HEK293 (cell line): ENCODE results near the gene SYTL1.

ENCODE experiments used
- GLIS2 ChIP-seq: fragments of 450-650 bp; formaldehyde crosslinking; IDR thresholded peaks from 2 replicates; pipeline ENCODE4 v1.5.1; 2016; ENCODE audit warnings: missing biosample characterization, missing genetic modification characterization
- KLF10 ChIP-seq: fragments of 450-650 bp; IDR thresholded peaks from 2 replicates; pipeline ENCODE4 v1.5.1; 2018; ENCODE audit warnings: missing biosample characterization, mild to moderate bottlenecking, missing genetic modification characterization
- KLF7 ChIP-seq: fragments of 450-650 bp; formaldehyde crosslinking; IDR thresholded peaks from 2 replicates; pipeline ENCODE4 v1.5.1; 2016; ENCODE audit warnings: missing biosample characterization, missing genetic modification characterization, borderline replicate concordance
- KLF8 ChIP-seq: fragments of 450-650 bp; formaldehyde crosslinking; IDR thresholded peaks from 2 replicates; pipeline ENCODE4 v1.5.1; 2016; ENCODE audit warnings: missing biosample characterization, missing genetic modification characterization
- PATZ1 ChIP-seq: fragments of 450-650 bp; formaldehyde crosslinking; IDR thresholded peaks from 2 replicates; pipeline ENCODE4 v1.5.1; 2016; ENCODE audit warnings: missing biosample characterization, missing genetic modification characterization
- SCRT2 ChIP-seq: fragments of 450-650 bp; formaldehyde crosslinking; IDR thresholded peaks from 2 replicates; pipeline ENCODE4 v1.5.1; 2016; ENCODE audit warnings: missing biosample characterization, missing genetic modification characterization
- SETDB1 ChIP-seq: IDR thresholded peaks from one replicate; pipeline ENCODE4 v1.6.1; 2017; ENCODE audit warnings: mild to moderate bottlenecking, low read length, moderate library complexity, mixed read lengths; ENCODE audit not compliant: insufficient read length
- SP3 ChIP-seq: fragments of 450-650 bp; formaldehyde crosslinking; IDR thresholded peaks from 2 replicates; pipeline ENCODE4 v1.5.1; 2016; ENCODE audit warnings: missing biosample characterization, missing genetic modification characterization
- SP7 ChIP-seq: fragments of 450-650 bp; formaldehyde crosslinking; IDR thresholded peaks from 2 replicates; pipeline ENCODE4 v1.5.1; 2016; ENCODE audit warnings: missing biosample characterization, missing genetic modification characterization
- WT1 ChIP-seq: fragments of 450-650 bp; formaldehyde crosslinking; IDR thresholded peaks from 2 replicates; pipeline ENCODE4 v1.5.1; 2016; ENCODE audit warnings: missing biosample characterization, missing genetic modification characterization
- ZFHX2 ChIP-seq: fragments of 450-650 bp; formaldehyde crosslinking; conservative IDR thresholded peaks from 2 replicates; pipeline ENCODE4 v1.5.1; 2016; ENCODE audit warnings: missing biosample characterization, missing genetic modification characterization
- ZFP69B ChIP-seq: fragments of 450-650 bp; formaldehyde crosslinking; IDR thresholded peaks from 2 replicates; pipeline ENCODE4 v1.5.1; 2016; ENCODE audit warnings: missing biosample characterization, missing genetic modification characterization
- ZNF16 ChIP-seq: fragments of 450-650 bp; formaldehyde crosslinking; IDR thresholded peaks from 2 replicates; pipeline ENCODE4 v1.5.1; 2016; ENCODE audit warnings: low read depth, missing biosample characterization, missing genetic modification characterization
- ZNF211 ChIP-seq: fragments of 450-650 bp; formaldehyde crosslinking; IDR thresholded peaks from 2 replicates; pipeline ENCODE4 v1.5.1; 2016; ENCODE audit warnings: low read depth, missing biosample characterization, missing genetic modification characterization
- ZNF239 ChIP-seq: fragments of 450-650 bp; formaldehyde crosslinking; IDR thresholded peaks from 2 replicates; pipeline ENCODE4 v1.5.1; 2016; ENCODE audit warnings: missing biosample characterization, missing genetic modification characterization
- ZNF311 ChIP-seq: fragments of 450-650 bp; formaldehyde crosslinking; IDR thresholded peaks from 2 replicates; pipeline ENCODE4 v1.5.1; 2017; ENCODE audit warnings: missing biosample characterization, missing genetic modification characterization, borderline replicate concordance
- ZNF341 ChIP-seq: fragments of 450-650 bp; formaldehyde crosslinking; IDR thresholded peaks from 2 replicates; pipeline ENCODE4; 2016; ENCODE audit warnings: low read depth, missing biosample characterization, missing genetic modification characterization
- ZNF354C ChIP-seq: fragments of 450-650 bp; formaldehyde crosslinking; IDR thresholded peaks from 2 replicates; pipeline ENCODE4 v1.5.1; 2016; ENCODE audit warnings: missing biosample characterization, missing genetic modification characterization, low read depth, borderline replicate concordance
- ZNF433 ChIP-seq: fragments of 450-650 bp; formaldehyde crosslinking; IDR thresholded peaks from 2 replicates; pipeline ENCODE4 v1.5.1; 2016; ENCODE audit warnings: missing biosample characterization, missing genetic modification characterization, low read depth
- ZNF473 ChIP-seq: fragments of 450-650 bp; formaldehyde crosslinking; IDR thresholded peaks from 2 replicates; pipeline ENCODE4 v1.5.1; 2017; ENCODE audit warnings: missing biosample characterization, missing genetic modification characterization
- ZNF558 ChIP-seq: fragments of 450-650 bp; formaldehyde crosslinking; IDR thresholded peaks from 2 replicates; pipeline ENCODE4 v1.5.1; 2016; ENCODE audit warnings: missing biosample characterization, missing genetic modification characterization
- ZNF664 ChIP-seq: fragments of 450-650 bp; formaldehyde crosslinking; IDR thresholded peaks from 2 replicates; pipeline ENCODE4 v1.5.1; 2016; ENCODE audit warnings: missing biosample characterization, missing genetic modification characterization
- ZNF707 ChIP-seq: fragments of 450-650 bp; formaldehyde crosslinking; IDR thresholded peaks from 2 replicates; pipeline ENCODE4 v1.5.1; 2016; ENCODE audit warnings: missing biosample characterization, missing genetic modification characterization
- ZNF785 ChIP-seq: fragments of 450-650 bp; formaldehyde crosslinking; IDR thresholded peaks from 2 replicates; pipeline ENCODE4 v1.5.1; 2016; ENCODE audit warnings: missing biosample characterization, missing genetic modification characterization
- ZSCAN30 ChIP-seq: fragments of 450-650 bp; IDR thresholded peaks from 2 replicates; pipeline ENCODE4 v1.5.1; 2018; ENCODE audit warnings: missing biosample characterization, mild to moderate bottlenecking, missing genetic modification characterization, moderate library complexity
- TF ChIP-seq, protein P1 (sequence below): fragments of 450-650 bp; formaldehyde crosslinking; IDR thresholded peaks from 2 replicates; pipeline ENCODE4 v1.5.1; 2017; ENCODE audit warnings: missing biosample characterization, missing genetic modification characterization
- TF ChIP-seq, protein P2 (sequence below): fragments of 450-650 bp; formaldehyde crosslinking; IDR thresholded peaks from 2 replicates; pipeline ENCODE4 v1.5.1; 2016; ENCODE audit warnings: missing biosample characterization, missing genetic modification characterization
- TF ChIP-seq, protein P3 (sequence below): fragments of 450-650 bp; formaldehyde crosslinking; IDR thresholded peaks from 2 replicates; pipeline ENCODE4 v1.5.1; 2016; ENCODE audit warnings: missing biosample characterization, missing genetic modification characterization
- TF ChIP-seq, protein P4 (sequence below): fragments of 450-650 bp; formaldehyde crosslinking; IDR thresholded peaks from 2 replicates; pipeline ENCODE4 v1.5.1; 2016; ENCODE audit warnings: missing biosample characterization, missing genetic modification characterization

The SYTL1 gene

DNA sequence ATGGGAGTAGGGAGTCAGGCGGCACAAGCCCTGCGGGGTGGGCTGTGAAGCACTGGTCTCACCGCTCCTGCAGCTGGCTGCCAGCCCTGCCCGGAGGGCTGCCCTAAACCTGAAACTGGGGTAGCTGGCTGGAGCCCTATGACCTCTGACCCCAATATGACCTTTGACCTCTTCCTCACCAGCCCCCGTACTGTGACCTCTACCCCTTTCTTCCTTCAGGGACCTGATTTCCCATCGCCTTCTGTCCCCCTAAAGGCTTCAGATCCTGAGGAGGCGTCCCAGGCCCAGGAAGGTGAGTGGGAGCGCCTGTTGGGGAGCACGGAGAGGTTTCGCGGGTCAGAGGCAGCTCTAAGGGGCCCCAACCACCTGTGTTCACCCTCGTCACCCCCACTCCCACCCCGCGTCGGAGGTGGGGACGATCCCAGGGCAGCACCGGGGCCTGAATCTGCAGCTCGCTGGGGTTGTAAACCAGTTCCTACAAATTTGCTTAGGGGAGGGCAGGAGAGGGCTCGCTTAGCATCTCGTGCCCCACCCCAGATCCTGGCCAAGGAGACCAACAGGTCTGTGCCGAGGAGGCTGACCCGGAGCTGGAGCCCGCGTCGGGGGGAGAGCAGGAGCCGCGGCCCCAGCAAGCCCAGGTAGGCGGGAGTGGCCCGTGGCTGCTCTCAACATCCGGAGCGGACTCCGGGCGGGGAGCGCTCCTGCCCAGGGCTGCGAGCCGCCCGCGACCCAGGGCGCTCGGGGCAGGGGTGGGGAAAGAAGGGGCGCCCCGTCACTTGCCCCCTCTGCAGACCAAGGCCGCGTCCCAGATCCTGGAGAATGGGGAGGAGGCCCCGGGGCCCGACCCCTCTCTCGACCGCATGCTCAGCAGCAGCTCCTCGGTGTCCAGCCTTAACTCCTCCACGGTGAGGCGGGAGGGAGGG, 7.3 kb downstream of the SYTL1 start (continued):
- TF ChIP-seq, protein P1, sequence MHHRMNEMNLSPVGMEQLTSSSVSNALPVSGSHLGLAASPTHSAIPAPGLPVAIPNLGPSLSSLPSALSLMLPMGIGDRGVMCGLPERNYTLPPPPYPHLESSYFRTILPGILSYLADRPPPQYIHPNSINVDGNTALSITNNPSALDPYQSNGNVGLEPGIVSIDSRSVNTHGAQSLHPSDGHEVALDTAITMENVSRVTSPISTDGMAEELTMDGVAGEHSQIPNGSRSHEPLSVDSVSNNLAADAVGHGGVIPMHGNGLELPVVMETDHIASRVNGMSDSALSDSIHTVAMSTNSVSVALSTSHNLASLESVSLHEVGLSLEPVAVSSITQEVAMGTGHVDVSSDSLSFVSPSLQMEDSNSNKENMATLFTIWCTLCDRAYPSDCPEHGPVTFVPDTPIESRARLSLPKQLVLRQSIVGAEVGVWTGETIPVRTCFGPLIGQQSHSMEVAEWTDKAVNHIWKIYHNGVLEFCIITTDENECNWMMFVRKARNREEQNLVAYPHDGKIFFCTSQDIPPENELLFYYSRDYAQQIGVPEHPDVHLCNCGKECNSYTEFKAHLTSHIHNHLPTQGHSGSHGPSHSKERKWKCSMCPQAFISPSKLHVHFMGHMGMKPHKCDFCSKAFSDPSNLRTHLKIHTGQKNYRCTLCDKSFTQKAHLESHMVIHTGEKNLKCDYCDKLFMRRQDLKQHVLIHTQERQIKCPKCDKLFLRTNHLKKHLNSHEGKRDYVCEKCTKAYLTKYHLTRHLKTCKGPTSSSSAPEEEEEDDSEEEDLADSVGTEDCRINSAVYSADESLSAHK = 0 out of 2 replicates have a peak, but pooled peaks have one; percentile 7
- no peak for TF ChIP-seq SETDB1
- no peak for TF ChIP-seq ZNF311 (tag by site-specific recombination)
- no peak for TF ChIP-seq ZNF354C (tag by site-specific recombination)
- no peak for TF ChIP-seq ZNF433
- TF ChIP-seq PATZ1 (tag by site-specific recombination) = peak; percentile 89
- no peak for TF ChIP-seq ZNF558 (tag by site-specific recombination)
- TF ChIP-seq ZNF16 (tag by site-specific recombination) = no peak
- TF ChIP-seq KLF7 (tag by site-specific recombination) = 0 out of 2 replicates have a peak, but pooled peaks have one; percentile 6
- peak; percentile 74 for TF ChIP-seq ZNF341 (tag by site-specific recombination)
- TF ChIP-seq WT1 (tag by site-specific recombination) = no peak; the same call in 1 of the 2 replicates
- TF ChIP-seq ZFP69B (tag by site-specific recombination) = peak; percentile 55; the same call in 1 of the 2 replicates
- peak; percentile 44; the same call in 1 of the 2 replicates for TF ChIP-seq KLF10
- no peak for TF ChIP-seq ZNF664 (tag by site-specific recombination)
- TF ChIP-seq KLF8 (tag by site-specific recombination) = peak; percentile 68; the same call in 1 of the 2 replicates
- 0 out of 2 replicates have a peak, but pooled peaks have one; percentile 34 for TF ChIP-seq SP7 (tag by site-specific recombination)
- peak; percentile 53 for TF ChIP-seq ZFHX2 (tag by site-specific recombination)
- TF ChIP-seq, protein P2, sequence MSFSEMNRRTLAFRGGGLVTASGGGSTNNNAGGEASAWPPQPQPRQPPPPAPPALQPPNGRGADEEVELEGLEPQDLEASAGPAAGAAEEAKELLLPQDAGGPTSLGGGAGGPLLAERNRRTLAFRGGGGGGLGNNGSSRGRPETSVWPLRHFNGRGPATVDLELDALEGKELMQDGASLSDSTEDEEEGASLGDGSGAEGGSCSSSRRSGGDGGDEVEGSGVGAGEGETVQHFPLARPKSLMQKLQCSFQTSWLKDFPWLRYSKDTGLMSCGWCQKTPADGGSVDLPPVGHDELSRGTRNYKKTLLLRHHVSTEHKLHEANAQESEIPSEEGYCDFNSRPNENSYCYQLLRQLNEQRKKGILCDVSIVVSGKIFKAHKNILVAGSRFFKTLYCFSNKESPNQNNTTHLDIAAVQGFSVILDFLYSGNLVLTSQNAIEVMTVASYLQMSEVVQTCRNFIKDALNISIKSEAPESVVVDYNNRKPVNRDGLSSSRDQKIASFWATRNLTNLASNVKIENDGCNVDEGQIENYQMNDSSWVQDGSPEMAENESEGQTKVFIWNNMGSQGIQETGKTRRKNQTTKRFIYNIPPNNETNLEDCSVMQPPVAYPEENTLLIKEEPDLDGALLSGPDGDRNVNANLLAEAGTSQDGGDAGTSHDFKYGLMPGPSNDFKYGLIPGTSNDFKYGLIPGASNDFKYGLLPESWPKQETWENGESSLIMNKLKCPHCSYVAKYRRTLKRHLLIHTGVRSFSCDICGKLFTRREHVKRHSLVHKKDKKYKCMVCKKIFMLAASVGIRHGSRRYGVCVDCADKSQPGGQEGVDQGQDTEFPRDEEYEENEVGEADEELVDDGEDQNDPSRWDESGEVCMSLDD = peak; percentile 40; the same call in 1 of the 2 replicates
- no peak for TF ChIP-seq ZNF239 (tag by site-specific recombination)
- peak; percentile 98 for TF ChIP-seq SCRT2 (tag by site-specific recombination)
- TF ChIP-seq, protein P3, sequence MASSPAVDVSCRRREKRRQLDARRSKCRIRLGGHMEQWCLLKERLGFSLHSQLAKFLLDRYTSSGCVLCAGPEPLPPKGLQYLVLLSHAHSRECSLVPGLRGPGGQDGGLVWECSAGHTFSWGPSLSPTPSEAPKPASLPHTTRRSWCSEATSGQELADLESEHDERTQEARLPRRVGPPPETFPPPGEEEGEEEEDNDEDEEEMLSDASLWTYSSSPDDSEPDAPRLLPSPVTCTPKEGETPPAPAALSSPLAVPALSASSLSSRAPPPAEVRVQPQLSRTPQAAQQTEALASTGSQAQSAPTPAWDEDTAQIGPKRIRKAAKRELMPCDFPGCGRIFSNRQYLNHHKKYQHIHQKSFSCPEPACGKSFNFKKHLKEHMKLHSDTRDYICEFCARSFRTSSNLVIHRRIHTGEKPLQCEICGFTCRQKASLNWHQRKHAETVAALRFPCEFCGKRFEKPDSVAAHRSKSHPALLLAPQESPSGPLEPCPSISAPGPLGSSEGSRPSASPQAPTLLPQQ (tag by site-specific recombination) = peak; percentile 69
- TF ChIP-seq ZNF211 (tag by site-specific recombination) = no peak
- TF ChIP-seq ZNF707 (tag by site-specific recombination) = no peak
- no peak for TF ChIP-seq ZSCAN30
- TF ChIP-seq, protein P4, sequence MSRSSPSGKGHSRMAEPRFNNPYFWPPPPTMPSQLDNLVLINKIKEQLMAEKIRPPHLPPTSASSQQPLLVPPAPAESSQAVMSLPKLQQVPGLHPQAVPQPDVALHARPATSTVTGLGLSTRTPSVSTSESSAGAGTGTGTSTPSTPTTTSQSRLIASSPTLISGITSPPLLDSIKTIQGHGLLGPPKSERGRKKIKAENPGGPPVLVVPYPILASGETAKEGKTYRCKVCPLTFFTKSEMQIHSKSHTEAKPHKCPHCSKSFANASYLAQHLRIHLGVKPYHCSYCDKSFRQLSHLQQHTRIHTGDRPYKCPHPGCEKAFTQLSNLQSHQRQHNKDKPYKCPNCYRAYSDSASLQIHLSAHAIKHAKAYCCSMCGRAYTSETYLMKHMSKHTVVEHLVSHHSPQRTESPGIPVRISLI (tag by site-specific recombination) = no peak
- TF ChIP-seq GLIS2 = peak; percentile 71
- peak; percentile 81 for TF ChIP-seq SP3 (tag by site-specific recombination)
- TF ChIP-seq ZNF785 (tag by site-specific recombination) = no peak
- TF ChIP-seq ZNF473 (tag by site-specific recombination) = no peak
